Panc1 (cell line): ENCODE results near the gene UCP2. TPM values are rescaled to one million over a fixed set of nuclear protein-coding genes. Genes with fewer than 3 reads are reported as not detected.

Experiments
- ATAC-seq: fragments of 200-7000 bp; cut with Tn5 transposase; 2 replicates; pipeline ENCODE4 v1.9.1; 2020; ENCODE audit warnings: mild to moderate bottlenecking, moderate library complexity
- BruUV-seq: library from RNA; stranded (reverse); fragments of 400-500 nt; replicated peaks from 2 replicates; lab custom pipeline; 2021; lab: Mats Ljungman, UMichigan
- CTCF ChIA-PET: fragments of 300-600 bp; sonication (Branson Sonifier 250); formaldehyde crosslinking; loops from one replicate; lab custom pipeline; 2022; ENCODE audit warnings: antibody characterized with exemption; lab: Charles Lee
- POLR2A ChIA-PET: fragments of 300-600 bp; sonication (Branson Sonifier 250); formaldehyde crosslinking; loops from one replicate; lab custom pipeline; 2022; ENCODE audit warnings: antibody characterized with exemption; lab: Charles Lee
- DNase-seq: peaks from one replicate; pipeline ENCODE4 v3.0.0-alpha.2; 2010; ENCODE audit warnings: low read depth, low spot score
- H3K27ac ChIP-seq: 2 replicates; pipeline ENCODE4 v1.5.1; 2011; ENCODE audit warnings: mild to moderate bottlenecking, low read length, inconsistent platforms
- H3K27me3 ChIP-seq: fragments of 200-500 bp; sonication (Bioruptor generic); 2 replicates; pipeline ENCODE4 v1.6.0; 2014; ENCODE audit warnings: low read length, inconsistent platforms; ENCODE audit not compliant: control insufficient read depth, insufficient read depth
- H3K36me3 ChIP-seq: fragments of 200-500 bp; sonication (Bioruptor generic); 2 replicates; pipeline ENCODE4 v1.5.1; 2014; ENCODE audit warnings: inconsistent platforms, mild to moderate bottlenecking, low read length, moderate library complexity; ENCODE audit not compliant: control insufficient read depth, insufficient read depth
- H3K4me1 ChIP-seq: 2 replicates; pipeline ENCODE4 v1.5.1; 2011; ENCODE audit warnings: inconsistent platforms, mild to moderate bottlenecking, low read length, moderate library complexity; ENCODE audit not compliant: control insufficient read depth, insufficient read depth
- H3K4me3 ChIP-seq, 2 experiments: 2 replicates each; pipeline ENCODE4 v1.5.1; 2011 to 2012; ENCODE audit warnings: low read depth in 2 of 2, low read length in 2 of 2, mild to moderate bottlenecking in 2 of 2, inconsistent platforms in 1 of 2, moderate library complexity in 1 of 2
- H3K9me3 ChIP-seq: fragments of 200-500 bp; sonication (Bioruptor generic); 2 replicates; pipeline ENCODE4 v1.5.1; 2014; ENCODE audit warnings: low read depth, mild to moderate bottlenecking, inconsistent platforms, low read length, moderate library complexity; ENCODE audit not compliant: control insufficient read depth, insufficient read depth
- POLR2AphosphoS5 ChIP-seq: IDR thresholded peaks from 2 replicates; pipeline ENCODE4 v1.6.1; 2012; ENCODE audit warnings: mild to moderate bottlenecking, low read depth, low read length, moderate library complexity
- SIN3A ChIP-seq: IDR thresholded peaks from 2 replicates; pipeline ENCODE4 v1.6.1; 2012; ENCODE audit warnings: low read depth, mild to moderate bottlenecking, low read length, moderate library complexity, borderline replicate concordance; ENCODE audit not compliant: insufficient read depth
- TCF7L2 ChIP-seq: IDR thresholded peaks from 2 replicates; pipeline ENCODE4 v1.6.1; 2011; ENCODE audit warnings: mild to moderate bottlenecking, low read depth, low read length, inconsistent platforms
- in situ Hi-C: cut with HindIII; loops from 2 replicates; pipeline ENCODE4 v1.10.0; 2016; ENCODE audit warnings: low sequenced_read_pairs, low pct_unique_long_range_greater_than_20kb
- intact Hi-C: fragments of 100-400 bp; cut with micrococcal nuclease; formaldehyde crosslinking; loops from one replicate; pipeline ENCODE4 v1.10.0; 2022; ENCODE audit not compliant: unreplicated experiment
- total RNA-seq: library from RNA; stranded (reverse); gene quantifications from one replicate; pipeline ENCODE4 v1.2.1, GENCODE V29; 2021; ENCODE audit not compliant: unreplicated experiment
- TF ChIP-seq, protein P1 (sequence below): fragments of 450-650 bp; IDR thresholded peaks from 2 replicates; pipeline ENCODE4 v1.5.1; 2017; ENCODE audit warnings: mild to moderate bottlenecking
- TF ChIP-seq, protein P2 (sequence below), 2 experiments: IDR thresholded peaks; 2 replicates each; pipeline ENCODE4 v1.6.1; 2011 to 2012; ENCODE audit warnings: low read depth in 2 of 2, control low read depth in 1 of 2, low read length in 1 of 2, mild to moderate bottlenecking in 1 of 2, moderate library complexity in 1 of 2; ENCODE audit not compliant: insufficient read depth in 1 of 2

Gene UCP2
- total RNA-seq, 1 experiment from 2014 or later = 68.8 TPM

DNA sequence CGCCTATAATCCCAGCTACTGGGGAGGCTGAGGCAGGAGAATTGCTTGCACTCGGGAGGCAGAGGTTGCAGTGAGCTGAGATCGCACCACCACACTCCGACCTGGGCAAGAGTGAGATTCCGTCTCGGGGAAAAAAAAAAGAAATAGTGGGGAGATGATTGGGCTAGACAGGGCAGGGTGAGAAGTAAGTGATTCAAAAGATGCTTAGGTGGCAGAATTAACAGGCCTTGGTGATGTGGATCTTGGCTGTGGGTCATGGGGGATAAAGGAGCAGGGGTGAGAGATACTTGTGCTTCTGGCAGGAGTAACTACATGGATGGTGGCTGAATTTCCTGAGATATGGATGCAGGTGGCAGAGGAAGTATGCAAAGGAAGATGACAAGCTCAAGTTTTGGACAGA is 39.4 kb upstream of the UCP2 start:
- intact Hi-C loops = no loop called here
- POLR2A ChIA-PET = no interaction called here

DNA sequence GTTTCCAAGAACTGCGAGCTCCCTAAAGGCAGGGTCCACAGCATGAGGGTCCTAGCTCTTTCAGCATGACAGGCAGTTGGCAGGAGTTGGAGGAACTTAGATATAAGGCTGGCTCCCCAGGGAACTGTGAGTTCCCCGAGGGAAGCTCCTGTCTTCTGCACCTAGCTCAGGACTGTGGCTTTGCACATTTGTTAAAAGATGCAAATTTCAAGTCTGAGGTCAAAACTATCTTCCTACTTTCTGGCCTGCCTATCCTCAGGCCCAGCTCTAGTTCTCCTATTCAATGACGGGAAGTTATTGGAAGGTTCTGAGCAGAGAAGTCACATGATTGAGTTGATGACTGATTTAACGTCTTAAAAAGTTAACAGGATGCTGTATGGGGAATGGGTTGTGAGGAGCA is 37.9 kb upstream of the UCP2 start:
- DNase-seq (no peak), ATAC-seq (no peak)
- ChIA-PET CTCF (no interaction called here), POLR2A (interaction anchor here (0.6 kb wide), 1 partner anchor 56 kb away, joined by 4 read pairs; no protein-coding TSS in a partner anchor)
- H3K9me3 ChIP-seq = no peaks in the 10 kb centered on the region
- no TSS peak for BruUV-seq
- no peak overlapping the region for H3K27ac ChIP-seq
- TF ChIP-seq, protein P1, sequence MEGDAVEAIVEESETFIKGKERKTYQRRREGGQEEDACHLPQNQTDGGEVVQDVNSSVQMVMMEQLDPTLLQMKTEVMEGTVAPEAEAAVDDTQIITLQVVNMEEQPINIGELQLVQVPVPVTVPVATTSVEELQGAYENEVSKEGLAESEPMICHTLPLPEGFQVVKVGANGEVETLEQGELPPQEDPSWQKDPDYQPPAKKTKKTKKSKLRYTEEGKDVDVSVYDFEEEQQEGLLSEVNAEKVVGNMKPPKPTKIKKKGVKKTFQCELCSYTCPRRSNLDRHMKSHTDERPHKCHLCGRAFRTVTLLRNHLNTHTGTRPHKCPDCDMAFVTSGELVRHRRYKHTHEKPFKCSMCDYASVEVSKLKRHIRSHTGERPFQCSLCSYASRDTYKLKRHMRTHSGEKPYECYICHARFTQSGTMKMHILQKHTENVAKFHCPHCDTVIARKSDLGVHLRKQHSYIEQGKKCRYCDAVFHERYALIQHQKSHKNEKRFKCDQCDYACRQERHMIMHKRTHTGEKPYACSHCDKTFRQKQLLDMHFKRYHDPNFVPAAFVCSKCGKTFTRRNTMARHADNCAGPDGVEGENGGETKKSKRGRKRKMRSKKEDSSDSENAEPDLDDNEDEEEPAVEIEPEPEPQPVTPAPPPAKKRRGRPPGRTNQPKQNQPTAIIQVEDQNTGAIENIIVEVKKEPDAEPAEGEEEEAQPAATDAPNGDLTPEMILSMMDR = no peak
- TF ChIP-seq, protein P2, sequence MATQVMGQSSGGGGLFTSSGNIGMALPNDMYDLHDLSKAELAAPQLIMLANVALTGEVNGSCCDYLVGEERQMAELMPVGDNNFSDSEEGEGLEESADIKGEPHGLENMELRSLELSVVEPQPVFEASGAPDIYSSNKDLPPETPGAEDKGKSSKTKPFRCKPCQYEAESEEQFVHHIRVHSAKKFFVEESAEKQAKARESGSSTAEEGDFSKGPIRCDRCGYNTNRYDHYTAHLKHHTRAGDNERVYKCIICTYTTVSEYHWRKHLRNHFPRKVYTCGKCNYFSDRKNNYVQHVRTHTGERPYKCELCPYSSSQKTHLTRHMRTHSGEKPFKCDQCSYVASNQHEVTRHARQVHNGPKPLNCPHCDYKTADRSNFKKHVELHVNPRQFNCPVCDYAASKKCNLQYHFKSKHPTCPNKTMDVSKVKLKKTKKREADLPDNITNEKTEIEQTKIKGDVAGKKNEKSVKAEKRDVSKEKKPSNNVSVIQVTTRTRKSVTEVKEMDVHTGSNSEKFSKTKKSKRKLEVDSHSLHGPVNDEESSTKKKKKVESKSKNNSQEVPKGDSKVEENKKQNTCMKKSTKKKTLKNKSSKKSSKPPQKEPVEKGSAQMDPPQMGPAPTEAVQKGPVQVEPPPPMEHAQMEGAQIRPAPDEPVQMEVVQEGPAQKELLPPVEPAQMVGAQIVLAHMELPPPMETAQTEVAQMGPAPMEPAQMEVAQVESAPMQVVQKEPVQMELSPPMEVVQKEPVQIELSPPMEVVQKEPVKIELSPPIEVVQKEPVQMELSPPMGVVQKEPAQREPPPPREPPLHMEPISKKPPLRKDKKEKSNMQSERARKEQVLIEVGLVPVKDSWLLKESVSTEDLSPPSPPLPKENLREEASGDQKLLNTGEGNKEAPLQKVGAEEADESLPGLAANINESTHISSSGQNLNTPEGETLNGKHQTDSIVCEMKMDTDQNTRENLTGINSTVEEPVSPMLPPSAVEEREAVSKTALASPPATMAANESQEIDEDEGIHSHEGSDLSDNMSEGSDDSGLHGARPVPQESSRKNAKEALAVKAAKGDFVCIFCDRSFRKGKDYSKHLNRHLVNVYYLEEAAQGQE (IDR thresholded peaks at IDR 0.05; ENCODE audit: insufficient read depth in 1 of 2, low read depth in 2 of 2, low read length in 1 of 2) = no peak
- in situ Hi-C loops (no loop called here), intact Hi-C loops (no loop called here)
- no peaks in the 10 kb centered on the region for H3K27me3 ChIP-seq
- H3K4me1 ChIP-seq = no peaks in the 10 kb centered on the region
- no peaks in the 10 kb centered on the region for H3K36me3 ChIP-seq
- no peak overlapping the region for H3K4me3 ChIP-seq

More for the DNA sequence above, 39.4 kb upstream of the UCP2 start:
- Histone ChIP-seq H3K36me3 (no peaks in the 10 kb centered on the region), H3K27ac (no peak overlapping the region), H3K4me3 (no peak overlapping the region), H3K9me3 (no peaks in the 10 kb centered on the region), H3K27me3 (no peaks in the 10 kb centered on the region), H3K4me1 (no peaks in the 10 kb centered on the region)
- in situ Hi-C loops = no loop called here
- BruUV-seq = no TSS peak
- no peak for ATAC-seq
- CTCF ChIA-PET = no interaction called here
- TF ChIP-seq SIN3A = no peak
- TF ChIP-seq, protein P2 (IDR thresholded peaks at IDR 0.05; ENCODE audit: insufficient read depth in 1 of 2, low read depth in 2 of 2, low read length in 1 of 2) = no peak
- no peak for TF ChIP-seq TCF7L2
- TF ChIP-seq POLR2AphosphoS5 = no peak
- TF ChIP-seq, protein P1 = no peak
- DNase-seq = no peak
